GM21723 (cell line): ENCODE measurements around the gene TUB.

ENCODE experiments used
- ATAC-seq: cut with Tn5 transposase; IDR thresholded peaks from one replicate; pipeline ENCODE4 v1.9.1; 2021; ENCODE audit warnings: mild to moderate bottlenecking, moderate library complexity; ENCODE audit not compliant: unreplicated experiment

TUB gene

DNA sequence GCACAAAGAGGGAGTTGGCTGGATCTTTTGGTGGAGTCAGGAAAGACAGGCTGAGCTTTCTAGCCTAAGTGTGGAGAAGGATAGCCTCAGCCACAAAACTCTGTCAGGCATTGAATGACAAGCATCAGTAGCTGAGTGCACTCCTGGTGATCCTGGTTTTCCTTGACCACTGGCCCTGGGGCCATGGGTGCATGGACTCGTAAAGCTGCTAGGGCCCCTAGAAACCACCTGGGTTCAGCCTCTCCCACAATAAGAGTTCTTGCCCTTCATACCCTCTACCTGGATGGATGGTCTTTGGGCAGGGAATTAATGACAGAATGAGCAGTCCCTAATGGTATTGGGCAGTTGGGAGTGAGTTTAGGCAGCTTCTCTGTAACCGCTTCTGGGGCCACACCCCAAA lies 22.9 kb downstream of the TUB start:
- no peak for ATAC-seq

- ATAC-seq = no peak
These were observed 24.1 kb downstream of the TUB start for GRCh38 chr11:8105133-8105532.

DNA sequence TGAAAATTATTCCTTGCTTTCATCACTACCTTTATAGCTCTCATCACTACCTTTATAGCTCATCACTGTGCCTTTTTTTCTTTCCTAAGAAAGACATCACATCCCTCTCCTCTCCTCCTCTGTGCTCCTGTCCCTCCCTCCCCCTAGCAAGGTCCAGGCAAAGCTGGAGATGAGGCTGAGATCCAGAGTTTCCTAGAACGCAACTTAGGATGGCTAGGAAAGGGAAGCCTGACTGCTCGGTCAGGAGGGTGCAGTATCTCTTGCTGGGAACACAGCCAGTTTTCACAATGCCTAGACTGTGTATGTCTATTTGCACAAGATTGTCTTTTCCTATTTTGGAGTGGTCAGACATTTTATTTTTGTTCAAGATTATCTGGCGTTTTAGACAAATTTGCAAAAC lies 24.7 kb downstream of the TUB start:
- ATAC-seq = no peak

DNA sequence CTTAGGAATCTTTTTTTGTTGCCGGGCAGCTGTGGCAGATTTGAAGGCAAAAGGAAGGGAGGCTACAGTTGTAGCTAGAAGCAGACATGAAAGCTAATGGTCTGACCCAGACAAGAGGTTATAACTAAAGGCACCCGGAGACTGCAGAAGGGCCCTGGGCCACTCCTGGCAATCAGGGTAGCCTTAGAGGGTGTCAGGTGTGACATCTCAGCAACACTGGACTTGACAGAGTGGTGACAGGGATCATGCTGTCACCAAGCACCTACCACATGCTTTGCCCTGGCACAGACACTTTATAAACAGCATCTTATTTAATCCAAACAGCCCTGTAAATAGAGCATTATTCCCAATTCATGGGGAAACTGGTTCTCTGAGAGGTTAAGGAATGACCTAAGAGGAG lies 25.7 kb downstream of the TUB start:
- no peak for ATAC-seq

GRCh38 chr11:8107642-8108041 lies 26.6 kb downstream of the TUB start:
- no peak for ATAC-seq

- no peak for ATAC-seq
These were observed 27.4 kb downstream of the TUB start for GRCh38 chr11:8108421-8108820.

- ATAC-seq = no peak
These were observed 28.7 kb downstream of the TUB start for GRCh38 chr11:8109675-8110074.

DNA sequence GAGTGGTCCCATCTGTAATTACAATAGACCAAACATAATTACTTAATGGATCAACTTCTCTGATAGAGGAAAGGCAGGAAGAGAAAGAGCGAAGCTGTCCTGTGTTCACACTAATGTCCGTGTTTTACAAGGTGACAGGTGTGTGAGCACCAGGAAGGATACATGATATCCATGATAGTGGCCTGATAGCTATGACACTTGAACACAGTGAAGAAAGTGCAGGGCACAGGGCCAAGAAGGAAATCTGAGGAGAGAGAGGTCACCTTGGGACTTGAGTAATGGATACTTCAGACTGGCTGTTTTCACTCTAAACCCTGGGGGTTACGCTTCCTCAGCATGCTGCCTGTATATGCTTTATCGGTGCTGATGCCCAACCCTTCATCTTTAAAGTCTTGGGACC lies 29.4 kb downstream of the TUB start:
- ATAC-seq = no peak

DNA sequence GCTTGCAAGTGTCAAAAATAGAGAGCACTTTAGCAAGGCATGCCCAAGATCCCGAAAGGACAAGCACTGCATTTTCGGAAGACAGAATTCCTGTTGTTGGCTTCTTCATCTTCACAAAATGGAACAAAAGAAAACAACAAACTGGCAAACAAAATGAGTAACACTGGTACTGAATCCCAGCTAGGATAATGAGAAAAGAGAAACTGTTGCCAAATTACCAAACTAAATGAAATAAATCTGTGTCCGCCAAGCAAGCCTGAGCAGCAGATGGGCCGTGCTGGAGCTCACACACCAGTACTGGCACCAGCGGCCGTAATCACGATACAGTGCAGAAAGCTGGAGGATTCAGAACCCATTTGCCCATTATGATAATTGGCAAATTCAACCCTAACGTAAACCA lies 30.6 kb downstream of the TUB start:
- no peak for ATAC-seq

DNA sequence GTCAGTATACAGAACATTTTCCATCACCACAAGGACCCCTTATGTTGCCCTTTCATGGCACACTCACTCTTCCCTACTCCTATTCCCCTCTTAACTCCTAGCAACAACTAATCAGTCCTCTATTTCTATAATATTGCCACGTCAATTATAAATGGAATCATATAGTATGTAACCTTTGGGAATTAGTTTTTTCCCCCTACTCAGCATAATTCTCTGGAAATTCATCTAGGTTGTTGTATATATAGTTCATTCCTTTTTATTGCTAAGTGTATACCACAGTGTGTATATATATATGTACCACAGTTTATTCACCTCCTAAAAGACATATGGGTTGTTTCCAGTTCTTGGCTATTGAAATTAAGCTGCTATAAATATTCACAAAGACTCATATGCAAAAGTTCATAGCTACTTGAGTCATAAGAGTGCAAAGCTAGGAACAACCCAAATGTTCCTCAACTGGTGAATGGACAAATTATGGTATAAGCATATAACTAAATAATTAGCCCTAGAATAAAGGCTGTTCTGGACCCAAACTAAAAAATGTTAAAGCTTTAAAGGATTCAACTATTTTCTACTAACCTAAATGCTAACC lies 41.3 kb downstream of the TUB start:
- no peak for ATAC-seq

DNA sequence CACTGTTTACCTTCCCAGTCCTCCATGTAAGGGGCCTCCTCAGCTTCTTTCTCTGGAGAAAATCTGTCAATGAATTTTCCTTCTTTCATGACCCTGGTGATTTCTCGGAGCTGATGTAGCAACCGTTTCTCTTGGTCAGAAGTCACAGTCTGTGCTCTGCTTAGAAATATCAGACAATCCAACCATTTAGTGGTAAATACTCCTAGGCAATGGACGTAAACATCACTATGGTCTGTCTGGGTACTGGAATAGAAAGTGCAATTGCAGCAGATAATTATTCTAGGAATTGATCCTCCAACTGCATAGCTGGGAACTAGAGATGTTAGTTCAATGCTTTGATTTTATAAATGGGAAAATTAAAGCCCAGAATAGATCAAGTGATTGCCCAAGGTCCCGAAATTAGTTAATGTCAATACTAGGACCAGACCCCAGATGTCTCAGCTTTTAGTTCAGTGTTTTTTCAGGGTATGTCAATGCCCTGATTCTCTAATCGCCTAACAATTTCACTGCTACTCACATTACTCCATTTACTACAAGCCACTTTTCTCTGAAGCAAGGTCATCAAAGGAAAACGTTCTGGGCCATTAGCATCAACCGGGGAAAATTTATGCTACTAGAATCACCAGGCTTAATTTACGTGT lies 45.8 kb downstream of the TUB start:
- no peak for ATAC-seq

GRCh38 chr11:8127447-8127846 lies 46.4 kb downstream of the TUB start:
- no peak for ATAC-seq

- ATAC-seq = no peak
These were observed 57.5 kb downstream of the TUB start for GRCh38 chr11:8138526-8138925.

- no peak for ATAC-seq
These were observed 68.7 kb downstream of the TUB start for GRCh38 chr11:8149726-8150125.
